Prostate gland (tissue), 2 donors: ENCODE data around the gene KRTAP21-2.

Experiments
- CTCF ChIP-seq, 4 experiments: fragments of 200-600 bp in 2 of 4; fragments of 450-650 bp in 2 of 4; sonication (generic) in 2 of 4; IDR thresholded peaks; 1 replicate in 3 of 4; 2 replicates in 1 of 4; pipeline ENCODE4 v1.5.1; 2016 to 2019; ENCODE audit warnings: antibody characterized with exemption in 4 of 4, mild to moderate bottlenecking in 2 of 4, moderate library complexity in 2 of 4
- POLR2A ChIP-seq: fragments of 450-650 bp; IDR thresholded peaks from one replicate; pipeline ENCODE4 v1.6.1; 2016; ENCODE audit warnings: antibody characterized with exemption, mild to moderate bottlenecking
- POLR2AphosphoS5 ChIP-seq: sonication (generic); formaldehyde crosslinking; IDR thresholded peaks from one replicate; pipeline ENCODE4 v1.6.1; 2017; ENCODE audit warnings: antibody characterized with exemption

DNA sequence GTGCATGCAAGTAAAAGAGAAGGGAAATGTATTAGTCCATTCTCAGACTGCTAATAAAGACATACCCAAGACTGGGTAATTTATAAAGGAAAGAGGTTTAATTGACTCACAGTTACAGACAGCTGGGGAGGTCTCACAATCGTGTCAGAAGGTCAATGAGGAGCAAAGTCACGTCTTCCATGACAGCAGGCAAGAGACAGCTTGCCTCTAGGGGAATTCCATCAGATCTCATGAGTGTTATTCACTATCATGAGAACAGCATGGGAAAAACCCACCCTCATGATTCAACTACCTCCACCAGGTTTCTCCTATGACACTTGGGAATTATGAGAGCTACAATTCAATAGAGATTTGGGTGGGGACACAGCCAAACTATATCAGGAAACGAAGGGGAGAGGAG is 36.6 kb downstream of the KRTAP21-2 start:
- no peak for TF ChIP-seq CTCF (IDR thresholded peaks at IDR 0.05)
- no peak for TF ChIP-seq POLR2AphosphoS5
- TF ChIP-seq POLR2A, result no peak
